HepG2 (cell line): ENCODE measurements around the gene TMCO6. TPM values are rescaled to one million over a fixed set of nuclear protein-coding genes. Genes with fewer than 3 reads are reported as not detected.

ENCODE experiments used
- AGO2 ChIP-seq: fragments of 200-400 bp; formaldehyde crosslinking; optimal IDR thresholded peaks from 2 replicates; pipeline ENCODE3; 2017; ENCODE audit warnings: mild to moderate bottlenecking, low read depth, low read length, moderate library complexity
- ARID4A ChIP-seq: sonication (generic); formaldehyde crosslinking; IDR thresholded peaks from 2 replicates; pipeline ENCODE4 v1.5.0; 2020; ENCODE audit warnings: mild to moderate bottlenecking, missing genetic modification reagents, borderline replicate concordance
- ARID5B ChIP-seq: IDR thresholded peaks from 2 replicates; pipeline ENCODE4 v1.4.0; 2020; ENCODE audit warnings: mild to moderate bottlenecking, missing genetic modification reagents
- FIP1L1 ChIP-seq: fragments of 200-400 bp; formaldehyde crosslinking; IDR thresholded peaks from 2 replicates; pipeline ENCODE4 v1.6.1; 2018; ENCODE audit warnings: low read depth, mild to moderate bottlenecking, low read length, moderate library complexity, borderline replicate concordance; ENCODE audit not compliant: insufficient read depth
- KLF6 ChIP-seq: IDR thresholded peaks from 2 replicates; pipeline ENCODE4 v1.8.0; 2016; ENCODE audit warnings: missing biosample characterization, missing genetic modification reagents
- MIXL1 ChIP-seq: IDR thresholded peaks from 2 replicates; pipeline ENCODE4 v1.6.1; 2016
- MYNN ChIP-seq: sonication (generic); formaldehyde crosslinking; IDR thresholded peaks from 2 replicates; pipeline ENCODE4 v1.4.0; 2020; ENCODE audit warnings: mild to moderate bottlenecking, low read depth, missing genetic modification reagents
- MZF1 ChIP-seq: sonication (generic); formaldehyde crosslinking; IDR thresholded peaks from 2 replicates; pipeline ENCODE4 v1.8.1; 2023; ENCODE audit warnings: mild to moderate bottlenecking, missing genetic modification reagents, borderline replicate concordance
- NAIF1 ChIP-seq: sonication (generic); formaldehyde crosslinking; IDR thresholded peaks from 2 replicates; pipeline ENCODE4 v1.5.0; 2020; ENCODE audit warnings: mild to moderate bottlenecking, missing genetic modification reagents, borderline replicate concordance
- PCBP2 ChIP-seq: fragments of 200-400 bp; formaldehyde crosslinking; optimal IDR thresholded peaks from 2 replicates; pipeline ENCODE3; 2018; ENCODE audit warnings: low read length, low read depth; ENCODE audit not compliant: poor library complexity, severe bottlenecking
- RCOR2 ChIP-seq: IDR thresholded peaks from 2 replicates; pipeline ENCODE4 v1.6.1; 2016; ENCODE audit warnings: missing biosample characterization, missing genetic modification reagents
- RXRB ChIP-seq: IDR thresholded peaks from 2 replicates; pipeline ENCODE4 v1.6.1; 2016; ENCODE audit warnings: borderline replicate concordance, missing genetic modification reagents, missing compliant biosample characterization
- TCF7 ChIP-seq: sonication (generic); IDR thresholded peaks from 2 replicates; pipeline ENCODE4 v1.6.1; 2016; ENCODE audit warnings: antibody characterized with exemption, low read depth
- YEATS4 ChIP-seq: sonication (generic); formaldehyde crosslinking; IDR thresholded peaks from 2 replicates; pipeline ENCODE4 v1.4.0; 2020; ENCODE audit warnings: missing genetic modification reagents, borderline replicate concordance
- ZBTB4 ChIP-seq: sonication (generic); formaldehyde crosslinking; IDR thresholded peaks from 2 replicates; pipeline ENCODE4 v1.4.0; 2020; ENCODE audit warnings: missing genetic modification reagents, mild to moderate bottlenecking, borderline replicate concordance
- ZNF615 ChIP-seq: sonication (generic); formaldehyde crosslinking; IDR thresholded peaks from 2 replicates; pipeline ENCODE4 v1.5.0; 2020; ENCODE audit warnings: mild to moderate bottlenecking, missing genetic modification reagents, borderline replicate concordance
- ZNF652 ChIP-seq: IDR thresholded peaks from 2 replicates; pipeline ENCODE4 v1.6.1; 2016; ENCODE audit warnings: low read depth, borderline replicate concordance
- polyA plus RNA-seq, 8 experiments: library from polyadenylated mRNA; depleted of rRNA in 3 of 8; stranded (reverse) in 7 of 8; unstranded in 1 of 8; fragments of >200 nt; fragmentation: Illumina TruSeq in 4 of 8; extraction: Trizol in 4 of 8; gene quantifications; 2 replicates each; pipeline versions ENCODE4 v1.2.1 to v1.2.3, GENCODE V29; 2011 to 2016; ENCODE audit warnings: low read depth in 4 of 8, missing spikeins in 1 of 8, mixed read lengths in 1 of 8; ENCODE audit not compliant: insufficient read depth in 1 of 8
- total RNA-seq, 5 experiments: library from RNA; depleted of rRNA; stranded (reverse); fragments of >200 nt; fragmentation: Illumina TruSeq; extraction: Trizol; gene quantifications; 2 replicates each; pipeline ENCODE4 v1.2.3, GENCODE V29; 2016; ENCODE audit warnings: low read depth in 1 of 5
- TF ChIP-seq, protein P1 (sequence below): sonication (generic); formaldehyde crosslinking; IDR thresholded peaks from 2 replicates; pipeline ENCODE4 v1.8.0; 2022; ENCODE audit warnings: missing genetic modification reagents, mild to moderate bottlenecking, borderline replicate concordance

The TMCO6 gene
- total and polyA plus RNA-seq, 2 of the 13 experiments (the other 11 are each of a cell fraction or from before 2014, with no cell fraction given) = 16.6 to 28.2 TPM

DNA sequence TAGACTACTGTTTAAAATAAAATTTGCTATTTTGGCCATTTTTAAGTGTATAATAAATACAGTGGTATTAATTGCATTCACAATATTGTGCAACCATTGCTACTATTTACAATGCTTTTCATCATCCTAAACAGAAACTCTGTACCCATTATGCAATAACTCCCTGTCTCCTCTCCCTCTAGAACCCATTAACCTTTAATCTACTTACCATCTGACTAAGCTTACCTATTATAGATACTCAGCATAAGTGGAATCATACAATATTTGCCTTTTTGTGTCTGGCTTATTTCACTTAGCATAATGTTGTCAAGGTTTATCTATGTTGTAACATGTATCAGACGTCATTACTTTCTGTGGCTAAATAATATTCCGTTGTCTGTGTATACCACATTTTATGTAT is 32.2 kb upstream of the TMCO6 start (continued):
- TF ChIP-seq KLF6 (peak; percentile 64; the same call in 1 of the 2 replicates), ARID5B (CRISPR knock-in tag) (peak; percentile 95), ZBTB4 (no peak), PCBP2 (no peak), ARID4A (CRISPR knock-in tag) (no peak), TCF7 (no peak), NAIF1 (CRISPR knock-in tag) (no peak), FIP1L1 (no peak), MZF1 (CRISPR knock-in tag) (no peak), MYNN (CRISPR knock-in tag) (no peak), ZNF615 (no peak), AGO2 (no peak), YEATS4 (CRISPR knock-in tag) (peak; percentile 53; the same call in 1 of the 2 replicates), MIXL1 (CRISPR knock-in tag) (peak; percentile 96), RXRB (peak; percentile 99), RCOR2 (CRISPR knock-in tag) (peak; percentile 81), ZNF652 (CRISPR knock-in tag) (peak; percentile 79)
- TF ChIP-seq, protein P1, sequence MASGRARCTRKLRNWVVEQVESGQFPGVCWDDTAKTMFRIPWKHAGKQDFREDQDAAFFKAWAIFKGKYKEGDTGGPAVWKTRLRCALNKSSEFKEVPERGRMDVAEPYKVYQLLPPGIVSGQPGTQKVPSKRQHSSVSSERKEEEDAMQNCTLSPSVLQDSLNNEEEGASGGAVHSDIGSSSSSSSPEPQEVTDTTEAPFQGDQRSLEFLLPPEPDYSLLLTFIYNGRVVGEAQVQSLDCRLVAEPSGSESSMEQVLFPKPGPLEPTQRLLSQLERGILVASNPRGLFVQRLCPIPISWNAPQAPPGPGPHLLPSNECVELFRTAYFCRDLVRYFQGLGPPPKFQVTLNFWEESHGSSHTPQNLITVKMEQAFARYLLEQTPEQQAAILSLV (CRISPR knock-in tag) = no peak
